GM19324 (cell line): ENCODE results near the gene AGBL1.

Experiments
- ATAC-seq: cut with Tn5 transposase; IDR thresholded peaks from one replicate; pipeline ENCODE4 v1.9.1; 2021; ENCODE audit warnings: mild to moderate bottlenecking, moderate library complexity; ENCODE audit not compliant: unreplicated experiment, low FRiP score

Gene AGBL1

GRCh38 chr15:86663979-86664378 lies 584.3 kb downstream of the AGBL1 start:
- ATAC-seq: no peak

GRCh38 chr15:86664581-86664980 lies 584.9 kb downstream of the AGBL1 start:
- no peak for ATAC-seq

- no peak for ATAC-seq
Observed at GRCh38 chr15:86676002-86676401, 596.3 kb downstream of the AGBL1 start.

- ATAC-seq: no peak
Observed at GRCh38 chr15:86677278-86677677, 597.6 kb downstream of the AGBL1 start.

GRCh38 chr15:86685263-86685662 lies 605.6 kb downstream of the AGBL1 start:
- no peak for ATAC-seq

GRCh38 chr15:86689006-86689405 lies 609.3 kb downstream of the AGBL1 start:
- ATAC-seq: no peak

- no peak for ATAC-seq
Observed at GRCh38 chr15:86690566-86690965, 610.9 kb downstream of the AGBL1 start.

- ATAC-seq: no peak
Observed at GRCh38 chr15:86691091-86691663, 611.5 kb downstream of the AGBL1 start.

GRCh38 chr15:86700864-86701610 lies 621.4 kb downstream of the AGBL1 start:
- no peak for ATAC-seq

GRCh38 chr15:86701611-86701963 lies 621.9 kb downstream of the AGBL1 start:
- ATAC-seq: no peak

GRCh38 chr15:86706813-86707212 lies 627.1 kb downstream of the AGBL1 start:
- no peak for ATAC-seq

GRCh38 chr15:86711476-86711875 lies 631.8 kb downstream of the AGBL1 start:
- no peak for ATAC-seq

GRCh38 chr15:86714241-86714640 lies 634.6 kb downstream of the AGBL1 start:
- ATAC-seq: no peak

GRCh38 chr15:86725628-86726027 lies 646.0 kb downstream of the AGBL1 start:
- ATAC-seq: no peak

GRCh38 chr15:86735247-86736040 lies 655.8 kb downstream of the AGBL1 start:
- ATAC-seq: no peak

GRCh38 chr15:86741917-86742316 lies 662.2 kb downstream of the AGBL1 start:
- ATAC-seq: no peak

GRCh38 chr15:86743283-86743903 lies 663.7 kb downstream of the AGBL1 start:
- ATAC-seq: no peak

GRCh38 chr15:86744198-86744780 lies 664.6 kb downstream of the AGBL1 start:
- ATAC-seq: no peak

GRCh38 chr15:86751116-86751515 lies 671.4 kb downstream of the AGBL1 start:
- no peak for ATAC-seq

- ATAC-seq: no peak
Observed at GRCh38 chr15:86754846-86755245, 675.2 kb downstream of the AGBL1 start.

- ATAC-seq: no peak
Observed at GRCh38 chr15:86756688-86757087, 677.0 kb downstream of the AGBL1 start.
